IPS-20b (cell line): Measurements from ENCODE around the gene ZBTB22.
A peak's percentile ranks its signal among the peaks of the same experiment; 100 is the strongest.

Source experiments
- H3K27ac ChIP-seq: one replicate; pipeline ENCODE4 v1.5.1; 2013; ENCODE audit warnings: low read length
- H3K27me3 ChIP-seq: 2 replicates; pipeline ENCODE4 v1.6.1; 2013; ENCODE audit warnings: mild to moderate bottlenecking, low read length, inconsistent platforms; ENCODE audit not compliant: insufficient read depth
- H3K36me3 ChIP-seq: 2 replicates; pipeline ENCODE4 v1.6.1; 2013; ENCODE audit warnings: low read depth, mild to moderate bottlenecking, inconsistent platforms, low read length, moderate library complexity; ENCODE audit not compliant: insufficient read depth
- H3K4me1 ChIP-seq: 2 replicates; pipeline ENCODE4 v1.6.1; 2013; ENCODE audit warnings: mild to moderate bottlenecking, control low read depth, inconsistent platforms, low read length, moderate library complexity; ENCODE audit not compliant: insufficient read depth
- H3K4me3 ChIP-seq: 2 replicates; pipeline ENCODE4 v1.5.1; 2013; ENCODE audit warnings: mild to moderate bottlenecking, low read length, inconsistent platforms
- H3K9ac ChIP-seq: 2 replicates; pipeline ENCODE4 v1.6.1; 2013; ENCODE audit warnings: low read depth, mild to moderate bottlenecking, inconsistent platforms, low read length, moderate library complexity
- H3K9me3 ChIP-seq: 2 replicates; pipeline ENCODE4 v1.6.1; 2013; ENCODE audit warnings: mild to moderate bottlenecking, low read depth, low read length, inconsistent platforms; ENCODE audit not compliant: insufficient read depth

ZBTB22 gene

GRCh38 chr6:33320315-33321181 lies 3.0 kb upstream of the ZBTB22 start:
- H3K4me1 ChIP-seq = peaks cover 23% of the 10 kb centered on the region
- no peaks in the 10 kb centered on the region for H3K9me3 ChIP-seq
- peak overlapping the region; percentile 100; the same call in 1 of the 2 replicates for H3K4me3 ChIP-seq
- H3K36me3 ChIP-seq = peaks cover 39% of the 10 kb centered on the region
- no peak overlapping the region for H3K27ac ChIP-seq
- H3K9ac ChIP-seq = peak overlapping the region; percentile 99; the same call in 1 of the 2 replicates
- H3K27me3 ChIP-seq = no peaks in the 10 kb centered on the region

DNA sequence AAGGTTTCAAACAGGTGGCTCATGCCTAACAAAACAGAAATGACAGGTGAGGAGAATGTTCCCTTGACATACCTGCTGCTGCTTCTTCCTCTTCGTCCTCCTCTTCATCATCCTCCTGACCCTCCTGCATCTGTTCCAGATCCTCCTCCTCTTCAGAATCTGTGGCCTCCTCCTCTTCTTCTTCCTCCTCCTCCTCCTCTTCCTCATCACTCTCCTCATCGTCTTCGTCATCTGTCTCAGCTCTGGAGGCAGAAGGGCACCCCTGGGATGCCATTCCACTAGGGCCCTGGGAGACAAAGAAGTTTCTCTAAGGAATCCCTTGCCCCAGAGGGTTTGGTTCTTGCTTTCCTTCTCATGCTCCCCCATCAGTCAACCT lies 2.4 kb upstream of the ZBTB22 start:
- peaks cover 39% of the 10 kb centered on the region for H3K36me3 ChIP-seq
- H3K27ac ChIP-seq = no peak overlapping the region
- H3K9ac ChIP-seq = no peak overlapping the region
- no peaks in the 10 kb centered on the region for H3K9me3 ChIP-seq
- no peak overlapping the region for H3K4me3 ChIP-seq
- peaks cover 23% of the 10 kb centered on the region for H3K4me1 ChIP-seq
- H3K27me3 ChIP-seq = no peaks in the 10 kb centered on the region

- Histone ChIP-seq H3K9ac (peak overlapping the region; percentile 79; the same call in 1 of the 2 replicates), H3K27ac (peak overlapping the region; percentile 29), H3K4me1 (peaks cover 23% of the 10 kb centered on the region)
Observed at GRCh38 chr6:33318426-33319073, 1.0 kb upstream of the ZBTB22 start.

GRCh38 chr6:33317419-33317668 lies 200 bp downstream of the ZBTB22 start:
- no peak overlapping the region for H3K27ac ChIP-seq
- peak overlapping the region; percentile 55 for H3K4me3 ChIP-seq
- peaks cover under 1% of the 10 kb centered on the region; the same call in 1 of the 2 replicates for H3K27me3 ChIP-seq
- H3K36me3 ChIP-seq = peaks cover 39% of the 10 kb centered on the region
- no peak overlapping the region for H3K9ac ChIP-seq
- no peaks in the 10 kb centered on the region for H3K9me3 ChIP-seq
- H3K4me1 ChIP-seq = peaks cover 23% of the 10 kb centered on the region

More at GRCh38 chr6:33318426-33319073, 1.0 kb upstream of the ZBTB22 start:
- peaks cover 39% of the 10 kb centered on the region for H3K36me3 ChIP-seq
- no peaks in the 10 kb centered on the region for H3K27me3 ChIP-seq
- H3K9me3 ChIP-seq = no peaks in the 10 kb centered on the region
- peak overlapping the region; percentile 73 for H3K4me3 ChIP-seq

- H3K4me3 ChIP-seq = peak overlapping the region; percentile 55
- no peak overlapping the region for H3K27ac ChIP-seq
- peaks cover 6% of the 10 kb centered on the region for H3K27me3 ChIP-seq
- H3K9ac ChIP-seq = no peak overlapping the region
- peaks cover 39% of the 10 kb centered on the region for H3K36me3 ChIP-seq
- H3K9me3 ChIP-seq = no peaks in the 10 kb centered on the region
- H3K4me1 ChIP-seq = peaks cover 27% of the 10 kb centered on the region
Observed at GRCh38 chr6:33316603-33317418, 733 bp downstream of the ZBTB22 start.

- Histone ChIP-seq H3K9ac (no peak overlapping the region), H3K4me1 (peaks cover 25% of the 10 kb centered on the region), H3K4me3 (no peak overlapping the region), H3K27me3 (peaks cover 9% of the 10 kb centered on the region), H3K36me3 (peaks cover 32% of the 10 kb centered on the region), H3K27ac (no peak overlapping the region), H3K9me3 (no peaks in the 10 kb centered on the region)
Observed at GRCh38 chr6:33315793-33316602, 1.5 kb downstream of the ZBTB22 start.

- Histone ChIP-seq H3K27ac (no peak overlapping the region), H3K4me1 (peaks cover 23% of the 10 kb centered on the region; the same call in 1 of the 2 replicates)
Observed at GRCh38 chr6:33314943-33315792, 2.4 kb downstream of the ZBTB22 start.

DNA sequence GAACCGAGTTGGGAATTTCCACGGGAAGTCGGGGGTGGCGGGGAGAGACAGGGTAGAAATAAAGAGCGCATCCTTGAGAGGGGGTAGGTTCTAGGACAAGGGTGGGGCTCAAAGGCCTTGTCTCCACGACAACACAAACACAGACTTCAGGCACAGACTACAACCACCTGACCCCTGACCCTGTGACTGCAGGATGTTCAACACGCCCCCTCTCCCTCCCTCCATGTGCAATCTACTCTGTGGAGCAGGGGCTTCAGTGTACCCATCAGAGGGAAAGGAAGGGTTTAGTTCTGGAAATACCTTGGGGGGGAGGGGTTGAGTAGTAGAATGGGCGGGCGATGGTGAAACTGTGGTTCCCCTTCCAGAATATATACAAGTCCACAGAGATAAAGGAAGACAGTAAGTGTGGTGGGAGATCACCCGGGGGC lies 3.0 kb downstream of the ZBTB22 start:
- Histone ChIP-seq H3K36me3 (peaks cover 17% of the 10 kb centered on the region), H3K27me3 (peaks cover 9% of the 10 kb centered on the region), H3K27ac (no peak overlapping the region), H3K9me3 (no peaks in the 10 kb centered on the region), H3K9ac (peak overlapping the region; percentile 80; the same call in 1 of the 2 replicates), H3K4me3 (peak overlapping the region; percentile 88), H3K4me1 (peaks cover 23% of the 10 kb centered on the region; the same call in 1 of the 2 replicates)

More at GRCh38 chr6:33314943-33315792, 2.4 kb downstream of the ZBTB22 start:
- peaks cover 9% of the 10 kb centered on the region for H3K27me3 ChIP-seq
- H3K9ac ChIP-seq = peak overlapping the region; percentile 80; the same call in 1 of the 2 replicates
- peaks cover 24% of the 10 kb centered on the region for H3K36me3 ChIP-seq
- H3K9me3 ChIP-seq = no peaks in the 10 kb centered on the region
- peak overlapping the region; percentile 88 for H3K4me3 ChIP-seq

DNA sequence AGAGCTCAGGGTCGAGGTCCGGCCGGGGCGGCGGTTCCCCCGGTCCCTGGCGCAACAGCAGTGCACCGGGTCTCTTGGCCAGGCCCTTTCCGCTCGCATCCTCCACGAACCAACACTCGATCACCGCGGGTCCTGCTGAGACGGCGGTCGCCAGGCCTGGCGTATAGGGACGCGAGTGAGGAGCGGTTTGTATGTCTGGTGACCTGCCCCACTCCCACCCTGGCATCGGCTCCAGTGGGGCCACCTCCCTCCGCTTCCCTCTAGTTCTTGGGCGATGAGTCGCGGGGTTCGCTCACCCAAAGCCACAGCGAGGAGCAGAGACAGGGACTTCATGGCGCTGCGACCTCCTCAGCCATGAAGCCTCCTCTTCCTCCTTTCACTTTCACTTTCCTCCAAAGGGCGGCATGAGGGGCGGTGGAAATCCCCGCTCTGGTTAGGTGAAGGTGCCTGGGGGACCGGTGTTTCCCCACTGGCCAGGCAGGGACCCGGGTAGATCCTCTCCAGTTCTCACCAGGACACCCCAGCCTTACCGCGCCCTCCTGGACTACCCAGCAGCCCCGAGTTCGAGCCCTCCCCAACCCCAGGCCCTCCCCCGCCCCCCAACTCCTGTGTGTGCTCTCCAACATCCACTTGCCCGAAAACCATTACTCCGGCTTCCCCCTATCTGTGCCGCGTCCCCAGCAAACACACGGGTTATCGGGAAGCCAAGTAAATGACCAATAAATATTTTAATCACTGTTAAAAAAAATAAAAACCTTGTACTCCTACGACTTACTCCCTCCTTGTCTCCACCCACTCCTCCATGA lies 3.6 kb downstream of the ZBTB22 start, which contains the start of gene TAPBP:
TSS of gene TAPBP (minus strand) at position 370 of the 806 bp plus-strand sequence. CDS start at position 333, 37 bp downstream.
- H3K9ac ChIP-seq = peak within 1 kb of the TSS; percentile 80; the same call in 1 of the 2 replicates

More for the DNA sequence above, 3.6 kb downstream of the ZBTB22 start, which contains the start of gene TAPBP:
- peaks cover 9% of the 10 kb centered on the region for H3K27me3 ChIP-seq
- peaks cover 11% of the 10 kb centered on the region for H3K36me3 ChIP-seq
- no peak within 1 kb of the TSS for H3K27ac ChIP-seq
- H3K4me1 ChIP-seq = peaks cover 20% of the 10 kb centered on the region; the same call in 1 of the 2 replicates
- peak within 1 kb of the TSS; percentile 88 for H3K4me3 ChIP-seq
- no peaks in the 10 kb centered on the region for H3K9me3 ChIP-seq
